H9 (cell line): ENCODE data around the gene CARHSP1. TPM values are rescaled to one million over a fixed set of nuclear protein-coding genes. Genes with fewer than 3 reads are reported as not detected.

ENCODE experiments used
- DNase-seq: peaks from one replicate; pipeline ENCODE4 v3.0.0-alpha.2; 2017
- H2AFZ ChIP-seq: one replicate; pipeline ENCODE4 v1.6.1; 2013; ENCODE audit warnings: mild to moderate bottlenecking, low read length, control low read depth, moderate library complexity
- H2AK5ac ChIP-seq: 2 replicates; pipeline ENCODE4 v1.6.1; 2013; ENCODE audit warnings: low read length, control low read depth, mixed read lengths; ENCODE audit not compliant: insufficient read length
- H2BK120ac ChIP-seq: one replicate; pipeline ENCODE4 v1.6.1; 2013; ENCODE audit warnings: low read depth, mild to moderate bottlenecking, low read length, control low read depth, inconsistent platforms; ENCODE audit not compliant: poor library complexity, severe bottlenecking
- H2BK12ac ChIP-seq: 2 replicates; pipeline ENCODE4 v1.6.1; 2013; ENCODE audit warnings: low read length, control low read depth, mixed read lengths, low read depth; ENCODE audit not compliant: insufficient read length
- H2BK15ac ChIP-seq: 2 replicates; pipeline ENCODE4 v1.6.1; 2013; ENCODE audit warnings: low read depth, low read length, control low read depth
- H2BK20ac ChIP-seq: one replicate; pipeline ENCODE4 v1.6.1; 2013; ENCODE audit warnings: low read depth, mild to moderate bottlenecking, low read length, control low read depth, inconsistent platforms; ENCODE audit not compliant: poor library complexity, severe bottlenecking
- H2BK5ac ChIP-seq: 2 replicates; pipeline ENCODE4 v1.6.1; 2013; ENCODE audit warnings: low read length, control low read depth, mixed read lengths; ENCODE audit not compliant: insufficient read length
- H3K14ac ChIP-seq: 2 replicates; pipeline ENCODE4 v1.6.1; 2013; ENCODE audit warnings: low read length, control low read depth; ENCODE audit not compliant: insufficient read depth
- H3K18ac ChIP-seq: 2 replicates; pipeline ENCODE4 v1.6.1; 2013; ENCODE audit warnings: low read depth, mild to moderate bottlenecking, mixed read lengths, low read length, control low read depth; ENCODE audit not compliant: insufficient read length
- H3K23ac ChIP-seq: 2 replicates; pipeline ENCODE4 v1.6.1; 2013; ENCODE audit warnings: low read length, control low read depth, mixed read lengths, low read depth; ENCODE audit not compliant: insufficient read length
- H3K23me2 ChIP-seq: 2 replicates; pipeline ENCODE4 v1.6.1; 2013; ENCODE audit warnings: low read depth, mild to moderate bottlenecking, mixed read lengths, low read length, control low read depth; ENCODE audit not compliant: insufficient read length, poor library complexity, severe bottlenecking
- H3K27ac ChIP-seq: 2 replicates; pipeline ENCODE4 v1.5.1; 2013; ENCODE audit warnings: low read length, control low read depth, mixed read lengths, low read depth; ENCODE audit not compliant: insufficient read length
- H3K27me3 ChIP-seq: 2 replicates; pipeline ENCODE4 v1.6.1; 2013; ENCODE audit warnings: low read length, control low read depth, inconsistent platforms; ENCODE audit not compliant: insufficient read depth
- H3K4ac ChIP-seq: 2 replicates; pipeline ENCODE4 v1.6.1; 2013; ENCODE audit warnings: low read depth, mild to moderate bottlenecking, control low read depth, inconsistent platforms, low read length, moderate library complexity
- H3K4me1 ChIP-seq: 2 replicates; pipeline ENCODE4 v1.6.1; 2013; ENCODE audit warnings: low read length, control low read depth, inconsistent platforms; ENCODE audit not compliant: insufficient read depth
- H3K4me2 ChIP-seq: 2 replicates; pipeline ENCODE4 v1.6.1; 2013; ENCODE audit warnings: low read length, control low read depth, mixed read lengths; ENCODE audit not compliant: insufficient read length, insufficient read depth
- H3K56ac ChIP-seq: 2 replicates; pipeline ENCODE4 v1.6.1; 2013; ENCODE audit warnings: low read depth, mild to moderate bottlenecking, mixed read lengths, low read length, control low read depth; ENCODE audit not compliant: insufficient read length
- H3K79me1 ChIP-seq: 2 replicates; pipeline ENCODE4 v1.6.1; 2013; ENCODE audit warnings: low read depth, mild to moderate bottlenecking, moderate library complexity, low read length, control low read depth, inconsistent platforms; ENCODE audit not compliant: insufficient read depth, poor library complexity, severe bottlenecking
- H3K79me2 ChIP-seq: 2 replicates; pipeline ENCODE4 v1.6.1; 2013; ENCODE audit warnings: low read length, control low read depth, inconsistent platforms; ENCODE audit not compliant: insufficient read depth
- H3K9ac ChIP-seq: 2 replicates; pipeline ENCODE4 v1.6.1; 2013; ENCODE audit warnings: low read length, control low read depth, mixed read lengths; ENCODE audit not compliant: insufficient read length; ENCODE audit errors: extremely low read depth
- H3K9me3 ChIP-seq: one replicate; pipeline ENCODE4 v1.6.1; 2013; ENCODE audit warnings: low read depth, low read length, inconsistent platforms; ENCODE audit not compliant: control insufficient read depth
- H3T11ph ChIP-seq: one replicate; pipeline ENCODE4 v1.6.1; 2013; ENCODE audit warnings: mild to moderate bottlenecking, low read length, control low read depth, inconsistent platforms
- H4K20me1 ChIP-seq: one replicate; pipeline ENCODE4 v1.6.1; 2013; ENCODE audit not compliant: control insufficient read depth, insufficient read length, insufficient read depth
- H4K5ac ChIP-seq: 2 replicates; pipeline ENCODE4 v1.6.1; 2013; ENCODE audit warnings: low read depth, mild to moderate bottlenecking, mixed read lengths, low read length, control low read depth; ENCODE audit not compliant: insufficient read length
- H4K8ac ChIP-seq: replicated peaks from 2 replicates; pipeline ENCODE4 v1.6.1; 2013; ENCODE audit warnings: low read length, control low read depth, mixed read lengths, low read depth; ENCODE audit not compliant: insufficient read length
- H4K91ac ChIP-seq: 2 replicates; pipeline ENCODE4 v1.6.1; 2013; ENCODE audit warnings: low read depth, mild to moderate bottlenecking, moderate library complexity, mixed read lengths, low read length, control low read depth; ENCODE audit not compliant: insufficient read length
- H3K27ac Mint-ChIP-seq, 3 experiments: 2 replicates in 2 of 3; 3 replicates in 1 of 3; pipeline ENCODE4 v1.8.0; 2020 to 2021; ENCODE audit warnings: mixed read lengths in 3 of 3, mild to moderate bottlenecking in 1 of 3, moderate library complexity in 1 of 3
- H3K27me3 Mint-ChIP-seq: 2 replicates; pipeline ENCODE4 v1.8.0; 2021; ENCODE audit warnings: low read depth, mild to moderate bottlenecking, moderate library complexity, mixed read lengths
- H3K36me3 Mint-ChIP-seq, 3 experiments: 2 replicates in 2 of 3; 3 replicates in 1 of 3; pipeline ENCODE4 v1.8.0; 2020 to 2021; ENCODE audit warnings: low read depth in 3 of 3, mixed read lengths in 3 of 3; ENCODE audit not compliant: insufficient read depth in 1 of 3
- H3K4me1 Mint-ChIP-seq, 2 experiments: 2 replicates each; pipeline ENCODE4 v1.8.0; 2020; ENCODE audit warnings: mixed read lengths in 2 of 2
- H3K4me3 Mint-ChIP-seq, 2 experiments: 2 replicates in 1 of 2; 3 replicates in 1 of 2; pipeline ENCODE4 v1.8.0; 2020 to 2021; ENCODE audit warnings: mild to moderate bottlenecking in 2 of 2, mixed read lengths in 2 of 2, moderate library complexity in 1 of 2
- H3K9me3 Mint-ChIP-seq, 2 experiments: 2 replicates in 1 of 2; 3 replicates in 1 of 2; pipeline ENCODE4 v1.8.0; 2020; ENCODE audit warnings: mild to moderate bottlenecking in 2 of 2, mixed read lengths in 2 of 2, moderate library complexity in 1 of 2
- CTCF ChIP-seq: fragments of 200-600 bp; sonication (generic); conservative IDR thresholded peaks from 3 replicates; pipeline ENCODE4 v1.8.0; 2021; ENCODE audit warnings: antibody characterized with exemption, mild to moderate bottlenecking
- WGBS: extraction: QIAGEN DNeasy Blood & Tissue Kit; methylation state at CpG from one replicate; pipeline ENCODE4 v1.1.7; 2013; ENCODE audit warnings: missing lambda C conversion rate, low lambda C conversion rate, mixed read lengths; ENCODE audit not compliant: insufficient read length; ENCODE audit errors: extremely low coverage; 5-methylcytosine and 5-hydroxymethylcytosine counted together
- total RNA-seq: library from RNA; stranded (reverse); gene quantifications from 2 replicates; pipeline ENCODE4 v1.2.1, GENCODE V29; 2021

CARHSP1 gene
- total RNA-seq, 1 experiment from 2014 or later: 194 TPM

- WGBS: no CpG with 5 or more reads among the region's 6 CpGs
- H3K14ac ChIP-seq: no peak overlapping the region
- TF ChIP-seq CTCF: no peak
These were observed 49.3 kb downstream of the CARHSP1 start for GRCh38 chr16:8819411-8820034.

More at GRCh38 chr16:8819411-8820034, 49.3 kb downstream of the CARHSP1 start:
- no peaks in the 10 kb centered on the region for H3K79me2 ChIP-seq
- no peak overlapping the region for H2BK20ac ChIP-seq
- no peaks in the 10 kb centered on the region for H3K23me2 ChIP-seq
- no peaks in the 10 kb centered on the region for H3K4me1 ChIP-seq
- no peak overlapping the region for H3K23ac ChIP-seq
- no peak overlapping the region for H3K4ac ChIP-seq
- no peak overlapping the region for H2BK120ac ChIP-seq
- no peaks in the 10 kb centered on the region for H3K9me3 Mint-ChIP-seq
- no peak overlapping the region for H3K56ac ChIP-seq
- H2BK5ac ChIP-seq: no peak overlapping the region
- no peaks in the 10 kb centered on the region for H3K79me1 ChIP-seq
- no peak overlapping the region for H3K4me2 ChIP-seq
- H3K18ac ChIP-seq: no peak overlapping the region
- no peak overlapping the region for H2AK5ac ChIP-seq
- H3K27ac ChIP-seq: no peak overlapping the region
- no peak overlapping the region for H2BK12ac ChIP-seq
- no peak for DNase-seq
- H4K20me1 ChIP-seq: no peaks in the 10 kb centered on the region
- H3K27me3 Mint-ChIP-seq: no peaks in the 10 kb centered on the region
- no peak overlapping the region for H3K9ac ChIP-seq
- H2AFZ ChIP-seq: no peak overlapping the region
- H3K36me3 Mint-ChIP-seq: peaks cover 57 to 89% (median 80%) of the 10 kb centered on the region in 3 experiments
- H3K27me3 ChIP-seq: no peaks in the 10 kb centered on the region
- H3T11ph ChIP-seq: no peak overlapping the region
- H3K4me1 Mint-ChIP-seq: peaks cover 15 to 21% of the 10 kb centered on the region in 2 experiments
- no peak overlapping the region for H4K5ac ChIP-seq
- H3K4me3 Mint-ChIP-seq: no peak overlapping the region
- no peak overlapping the region for H4K8ac ChIP-seq
- no peak overlapping the region for H4K91ac ChIP-seq
- H3K9me3 ChIP-seq: no peaks in the 10 kb centered on the region
- H3K27ac Mint-ChIP-seq: peak overlapping the region in 1 of 3 experiments; percentile 87; a peak in 2 of 7 replicates
- no peak overlapping the region for H2BK15ac ChIP-seq
